ENCODE data around the gene ASTN2.

Gene ASTN2

GRCh38 chr9:117156771-117157535 is 257.9 kb downstream of the ASTN2 start:
- no peak for DNase-seq

GRCh38 chr9:117156144-117156688 is 258.6 kb downstream of the ASTN2 start:
- DNase-seq = no peak

DNA sequence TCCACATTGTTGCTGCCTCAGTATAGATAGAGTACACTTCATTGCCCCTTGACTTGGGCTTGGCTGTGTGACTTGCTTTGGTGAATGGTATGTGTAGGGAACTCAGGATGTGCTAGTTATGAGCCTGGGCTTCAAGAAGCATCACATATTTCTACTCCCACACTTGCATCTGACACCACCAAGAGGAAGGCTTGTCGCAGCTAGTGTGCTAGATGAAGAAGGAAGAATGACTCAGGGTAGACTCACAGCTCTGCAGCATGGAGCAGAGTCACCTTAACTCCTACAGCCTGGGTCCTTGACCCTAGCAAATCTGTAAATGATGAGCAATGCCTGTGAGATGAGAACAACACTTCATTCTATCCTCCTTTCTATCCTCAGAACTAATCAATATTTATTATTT is 261.8 kb downstream of the ASTN2 start:
- no peak for DNase-seq

- no peak for DNase-seq
Measured at GRCh38 chr9:117151716-117152115, 263.1 kb downstream of the ASTN2 start.

- no peak for DNase-seq
Measured at GRCh38 chr9:117149996-117150395, 264.9 kb downstream of the ASTN2 start.

DNA sequence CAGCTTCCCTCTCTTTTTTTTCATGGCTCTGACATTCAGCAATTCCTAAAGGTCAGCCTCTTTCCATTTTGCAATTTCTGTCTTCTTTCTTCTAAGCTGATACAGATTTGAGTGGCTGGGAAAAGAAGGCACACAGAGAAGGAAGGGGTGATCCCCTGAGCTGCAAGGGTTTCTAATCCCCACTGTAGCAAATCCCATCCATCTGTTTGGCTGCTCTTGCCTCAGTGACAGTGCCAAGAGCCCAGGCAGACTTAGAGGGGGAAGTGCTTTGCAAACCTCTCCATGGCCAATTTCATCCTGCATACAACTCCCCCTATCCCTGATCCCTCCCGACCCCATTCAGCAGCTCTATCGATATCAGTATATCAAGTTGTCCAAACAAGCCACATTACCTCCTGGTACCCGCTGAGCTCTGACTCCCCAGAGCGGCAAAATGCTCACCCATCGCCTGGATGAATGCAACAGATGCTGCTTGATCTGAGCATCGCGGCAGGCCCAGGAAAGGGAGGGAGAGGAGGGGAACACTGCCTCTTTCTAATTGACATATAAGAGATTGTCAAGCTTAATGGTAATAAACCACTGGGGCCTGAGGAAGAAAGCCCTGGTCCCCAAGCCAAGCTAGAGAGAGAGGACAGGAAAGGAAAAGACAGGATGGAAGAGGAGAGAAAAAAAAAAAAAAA is 268.9 kb downstream of the ASTN2 start:
- no peak for DNase-seq

DNA sequence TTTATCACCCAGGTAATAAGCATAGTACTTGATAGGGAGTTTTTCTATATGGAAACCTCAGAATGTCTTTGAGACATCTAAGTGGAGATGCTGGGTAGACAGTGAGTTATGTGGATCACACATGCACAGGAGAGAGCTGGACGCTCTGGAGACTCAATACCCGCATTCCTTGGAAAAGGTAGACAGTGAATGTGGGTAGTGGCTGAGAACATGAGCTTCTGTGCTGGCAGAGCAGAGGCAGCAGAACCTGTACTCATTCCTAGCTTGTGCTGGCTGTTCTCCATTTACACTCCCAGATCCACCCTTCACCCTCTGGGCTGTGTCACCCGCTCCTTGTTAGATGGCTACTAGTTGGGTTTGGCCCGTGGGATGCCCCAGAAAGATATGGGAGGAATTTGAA is 269.8 kb downstream of the ASTN2 start:
- DNase-seq = no peak

DNA sequence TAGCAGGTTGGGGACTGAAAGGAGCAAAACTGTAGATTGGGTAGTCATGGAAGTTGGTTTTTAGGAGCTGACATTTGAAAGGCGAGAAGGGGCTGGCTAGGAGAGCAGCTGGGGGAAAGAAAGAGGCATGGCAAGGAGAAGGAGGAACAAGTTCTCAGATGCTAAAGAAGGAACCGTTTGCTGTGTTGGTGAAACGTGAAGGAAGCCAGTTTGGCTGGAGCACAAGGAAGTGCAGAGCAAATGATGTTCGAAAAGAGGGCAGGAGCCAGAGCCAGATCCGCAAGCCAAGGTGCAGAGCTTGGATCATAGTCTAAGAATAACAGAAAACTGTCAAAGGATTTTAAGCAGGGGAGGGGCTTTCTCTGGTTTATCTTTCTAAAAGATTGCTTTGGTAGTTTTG is 276.6 kb downstream of the ASTN2 start:
- DNase-seq = no peak

DNA sequence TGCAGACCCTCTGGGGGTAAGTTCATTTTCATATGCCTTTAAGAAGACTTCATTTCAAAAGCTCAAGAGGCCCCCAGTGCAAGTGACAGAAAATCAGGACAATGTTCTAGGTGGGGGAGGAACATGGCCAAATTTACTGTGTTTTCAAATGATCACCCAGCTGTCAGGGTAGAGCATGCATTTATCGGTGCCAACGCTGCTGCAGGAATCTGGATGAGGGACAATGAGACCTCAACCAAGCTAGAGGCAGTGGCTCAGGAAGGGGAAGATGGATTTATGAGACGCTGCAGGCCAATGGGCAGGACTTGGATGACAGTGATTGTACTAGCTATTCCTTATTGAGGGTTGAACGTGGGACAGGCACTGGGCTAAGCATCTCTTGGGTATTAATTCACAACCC is 278.4 kb downstream of the ASTN2 start:
- DNase-seq = no peak

GRCh38 chr9:117135501-117136098 is 279.3 kb downstream of the ASTN2 start:
- no peak for DNase-seq

DNA sequence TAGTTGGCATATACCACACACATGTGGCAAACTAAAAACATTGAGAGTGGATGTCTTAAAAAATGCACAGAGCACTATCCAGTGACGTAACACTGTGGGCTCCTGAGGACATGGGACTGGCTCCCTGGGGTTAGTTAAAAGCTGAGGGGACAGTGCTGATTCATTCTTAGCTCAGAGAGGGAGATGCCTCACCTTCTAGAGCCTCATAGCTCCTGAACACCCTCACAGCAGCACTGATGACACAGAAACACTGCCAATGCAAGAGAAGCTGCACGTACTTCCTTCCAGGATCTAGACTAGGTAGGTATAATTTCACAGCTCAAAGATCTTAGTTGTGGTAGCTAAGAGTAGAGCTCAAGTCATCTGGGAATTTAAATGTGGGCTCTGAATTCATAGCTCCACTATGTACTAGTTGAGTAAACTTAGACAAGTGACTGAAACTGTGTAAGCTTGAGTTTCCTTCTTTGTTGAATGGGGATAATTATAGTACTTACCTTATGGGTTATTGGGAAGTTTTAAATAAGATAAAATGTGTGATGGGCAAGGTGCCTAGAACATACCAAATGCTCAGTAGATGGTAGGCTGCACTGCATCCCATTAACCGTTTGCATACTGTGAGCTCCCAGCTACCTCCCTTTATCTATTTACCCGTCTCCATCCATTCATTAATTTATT is 279.9 kb downstream of the ASTN2 start:
- no peak for DNase-seq

DNA sequence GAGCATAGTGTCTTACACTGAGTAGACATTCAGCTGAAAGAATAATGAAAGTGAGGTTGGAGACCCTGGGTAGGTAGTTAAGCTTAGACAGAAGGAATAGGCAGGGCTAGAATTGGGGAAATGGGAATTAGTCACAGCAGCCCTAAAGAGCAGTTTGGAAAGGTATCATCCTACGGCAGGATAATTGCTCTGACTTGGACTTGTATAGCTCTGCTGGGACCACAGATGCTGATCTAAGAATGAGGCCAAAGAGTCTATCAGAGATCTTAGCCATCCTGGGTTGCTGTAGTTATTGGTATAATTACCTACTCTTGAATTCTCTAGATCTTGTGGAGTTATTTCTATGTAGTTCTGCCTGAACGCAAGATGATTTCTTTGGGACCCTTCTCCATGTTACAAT is 288.0 kb downstream of the ASTN2 start:
- DNase-seq = no peak

DNA sequence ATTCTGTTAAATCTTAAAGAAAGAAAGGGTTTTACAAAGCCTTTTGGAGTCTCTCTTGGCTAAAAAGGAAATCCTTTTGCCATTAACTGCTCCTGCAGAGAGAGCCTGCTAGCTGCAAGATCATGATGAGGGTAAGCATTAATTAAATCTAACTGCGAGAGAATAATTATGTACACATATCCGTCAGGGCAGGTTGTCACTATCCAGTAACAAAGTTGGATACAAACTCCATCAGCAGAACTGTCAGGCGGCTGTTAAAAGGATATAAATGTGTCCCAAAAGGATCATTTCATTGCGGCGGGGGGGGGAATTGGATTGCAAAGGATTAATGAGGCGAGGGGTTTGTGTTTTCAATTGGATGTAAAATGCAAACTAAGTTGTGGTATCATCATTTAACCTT is 289.3 kb downstream of the ASTN2 start:
- no peak for DNase-seq

DNA sequence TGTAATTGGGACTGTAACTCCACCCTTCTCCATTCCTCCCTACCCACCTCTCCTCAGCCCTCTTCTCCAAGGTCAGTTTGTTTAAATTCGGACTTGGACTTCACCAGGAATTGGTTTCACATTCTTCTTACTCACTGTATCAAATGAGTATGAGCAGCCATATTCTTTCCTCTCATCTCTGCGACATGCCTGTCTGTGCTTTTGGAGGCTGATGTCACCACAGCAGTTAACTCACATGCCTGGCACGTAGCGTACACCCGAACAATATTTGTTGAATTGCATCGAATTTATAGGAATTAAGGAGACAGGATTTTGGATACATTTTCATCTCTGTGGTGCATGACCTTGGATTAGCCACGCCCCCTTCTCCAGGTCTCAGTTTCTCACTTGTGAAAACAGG is 291.1 kb downstream of the ASTN2 start:
- DNase-seq = no peak

- DNase-seq = no peak
Measured at GRCh38 chr9:117122953-117123352, 291.9 kb downstream of the ASTN2 start.

DNA sequence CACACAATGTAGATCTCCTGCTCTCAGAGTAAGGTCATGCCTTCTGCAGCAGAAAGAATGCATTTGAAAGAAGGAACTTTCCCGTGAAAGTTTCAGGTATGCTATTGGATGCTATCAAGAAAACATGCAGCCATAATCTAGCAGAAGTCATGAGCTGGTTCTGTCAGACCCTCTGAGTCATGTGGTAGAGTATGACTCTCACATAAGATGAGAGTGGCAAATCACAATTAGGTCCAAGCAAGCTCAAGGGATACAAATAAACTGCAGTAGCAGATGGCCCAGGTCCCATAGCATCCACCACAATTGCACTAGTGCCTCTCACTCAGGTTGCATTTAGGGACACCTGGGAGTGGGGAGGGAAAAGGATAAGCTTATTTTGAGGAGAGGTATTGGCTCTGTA is 292.8 kb downstream of the ASTN2 start:
- DNase-seq = no peak

- DNase-seq = no peak
Measured at GRCh38 chr9:117121316-117121715, 293.5 kb downstream of the ASTN2 start.

DNA sequence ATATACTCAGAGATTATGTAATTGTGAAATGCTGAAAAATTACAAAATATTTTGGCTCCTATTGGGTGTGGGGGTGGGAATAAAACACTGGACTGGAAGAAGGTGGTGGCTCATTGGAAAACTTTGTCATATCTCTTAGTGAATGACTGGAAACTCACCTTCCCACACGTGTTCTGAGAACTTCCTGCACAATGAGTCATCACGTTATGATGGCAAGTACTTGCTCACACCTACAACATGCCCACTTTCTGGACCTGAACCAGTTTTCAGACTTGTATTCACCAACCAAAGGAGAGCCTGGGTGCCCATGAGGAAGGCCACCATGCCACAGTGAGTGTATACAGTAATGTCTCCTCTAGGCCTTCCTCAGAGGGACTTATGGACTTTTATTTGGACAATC is 294.8 kb downstream of the ASTN2 start:
- DNase-seq = no peak

DNA sequence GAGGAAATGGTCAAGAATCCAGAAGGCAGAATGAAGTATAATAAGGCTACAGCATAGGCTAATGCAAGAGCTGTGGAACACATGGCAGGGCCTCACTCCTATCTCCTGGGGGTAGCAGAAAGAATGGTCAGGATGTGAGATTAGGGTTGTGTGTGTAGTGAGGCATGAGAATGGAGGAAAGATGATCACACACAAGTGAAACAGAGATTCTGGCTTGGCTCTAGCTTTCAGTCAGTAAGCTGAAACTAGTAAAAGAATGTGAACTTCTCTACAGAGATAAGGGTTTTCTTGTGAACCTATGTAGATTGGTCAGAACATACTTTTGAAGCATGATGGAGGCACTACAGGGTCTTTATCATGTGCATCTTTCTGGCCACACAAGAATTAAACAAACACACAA is 298.8 kb downstream of the ASTN2 start:
- no peak for DNase-seq

GRCh38 chr9:117114768-117115167 is 300.1 kb downstream of the ASTN2 start:
- no peak for DNase-seq

GRCh38 chr9:117104716-117105495 is 310.0 kb downstream of the ASTN2 start:
- no peak for DNase-seq

GRCh38 chr9:117104206-117104605 is 310.7 kb downstream of the ASTN2 start:
- no peak for DNase-seq
